K562 (cell line): ENCODE measurements around the gene HDAC7. TPM values are rescaled to one million over a fixed set of nuclear protein-coding genes. Genes with fewer than 3 reads are reported as not detected.

Experiments used
- ARNT ChIP-seq, 2 experiments: fragments of 450-650 bp; IDR thresholded peaks; 2 replicates each; pipeline ENCODE4 v1.6.1; 2016; ENCODE audit warnings: mild to moderate bottlenecking in 1 of 2
- CBX8 ChIP-seq: fragments of 200-600 bp; sonication (generic); IDR thresholded peaks from 2 replicates; pipeline ENCODE4 v1.6.1; 2012; ENCODE audit warnings: borderline replicate concordance, mixed run types, low read depth, mild to moderate bottlenecking, moderate library complexity, mixed read lengths, low read length, control low read depth, inconsistent platforms; ENCODE audit not compliant: poor library complexity, severe bottlenecking; ENCODE audit errors: extremely low read depth
- HMG20B ChIP-seq: fragments of 250-450 bp; sonication (Bioruptor Pico); IDR thresholded peaks from 2 replicates; pipeline ENCODE4 v1.5.0; 2021; ENCODE audit warnings: mild to moderate bottlenecking
- HMGXB4 ChIP-seq: sonication (generic); formaldehyde crosslinking; IDR thresholded peaks from 2 replicates; pipeline ENCODE4 v1.8.1; 2023; ENCODE audit warnings: mild to moderate bottlenecking, missing genetic modification reagents
- NFRKB ChIP-seq: fragments of 450-650 bp; IDR thresholded peaks from 2 replicates; pipeline ENCODE4 v1.6.1; 2016; ENCODE audit warnings: low read depth
- PCBP1 ChIP-seq: fragments of 200-400 bp; formaldehyde crosslinking; IDR thresholded peaks from 2 replicates; pipeline ENCODE4 v1.6.1; 2018; ENCODE audit warnings: mild to moderate bottlenecking, low read depth, low read length; ENCODE audit not compliant: poor library complexity, severe bottlenecking
- POLR3G ChIP-seq: IDR thresholded peaks from 2 replicates; pipeline ENCODE4 v1.6.1; 2011; ENCODE audit not compliant: insufficient read length, insufficient replicate concordance; ENCODE audit errors: extremely low read depth
- SMAD1 ChIP-seq: fragments of 150-350 bp; IDR thresholded peaks from 2 replicates; pipeline ENCODE4 v1.6.1; 2014; ENCODE audit warnings: low read length, low read depth; ENCODE audit not compliant: partially characterized antibody
- SRSF7 ChIP-seq: fragments of 200-400 bp; formaldehyde crosslinking; optimal IDR thresholded peaks from 2 replicates; pipeline ENCODE3; 2017; ENCODE audit warnings: mild to moderate bottlenecking, low read depth, low read length
- TAF1 ChIP-seq: IDR thresholded peaks from 2 replicates; pipeline ENCODE4 v1.6.1; 2011; ENCODE audit warnings: mild to moderate bottlenecking, low read length, moderate library complexity; ENCODE audit not compliant: insufficient read depth, control insufficient read depth, severe bottlenecking; ENCODE audit errors: extremely low read depth
- TBP ChIP-seq: optimal IDR thresholded peaks from 2 replicates; pipeline ENCODE3; 2011; ENCODE audit warnings: low read depth, low read length, improper control_type of control experiment
- TEAD1 ChIP-seq, 2 experiments: fragments of 450-650 bp in 1 of 2; sonication (generic) in 1 of 2; formaldehyde crosslinking; IDR thresholded peaks; 2 replicates each; pipeline versions ENCODE4 v1.4.0 to v1.8.0; 2020 to 2022; ENCODE audit warnings: mild to moderate bottlenecking in 2 of 2, missing genetic modification reagents in 1 of 2
- XRCC3 ChIP-seq: fragments of 450-650 bp; IDR thresholded peaks from 2 replicates; pipeline ENCODE4 v1.6.1; 2017; ENCODE audit warnings: mild to moderate bottlenecking, moderate library complexity
- XRCC4 ChIP-seq: IDR thresholded peaks from one replicate; pipeline ENCODE4 v1.6.1; 2011; ENCODE audit not compliant: insufficient read depth, insufficient read length; ENCODE audit errors: extremely low read depth
- ZFP1 ChIP-seq: fragments of 450-650 bp; formaldehyde crosslinking; IDR thresholded peaks from 2 replicates; pipeline ENCODE4 v1.4.0; 2020; ENCODE audit warnings: mild to moderate bottlenecking, mixed read lengths
- ZNF444 ChIP-seq: fragments of 250-450 bp; sonication (Bioruptor Pico); IDR thresholded peaks from 2 replicates; pipeline ENCODE4 v1.4.0; 2020; ENCODE audit warnings: mild to moderate bottlenecking, moderate library complexity
- ZNF707 ChIP-seq: fragments of 250-450 bp; sonication (Bioruptor Pico); conservative IDR thresholded peaks from 2 replicates; pipeline ENCODE4 v1.8.0; 2022; ENCODE audit warnings: inconsistent platforms, mild to moderate bottlenecking, moderate library complexity
- polyA plus RNA-seq, 8 experiments: library from polyadenylated mRNA; depleted of rRNA in 4 of 8; stranded (reverse) in 5 of 8; unstranded in 3 of 8; fragments of >200 nt; fragmentation: Nextera tagmentation in 2 of 8; fragmentation: Illumina TruSeq in 1 of 8; extraction: Ambion mirVana in 2 of 8; extraction: Trizol in 1 of 8; gene quantifications; 2 replicates each; pipeline versions ENCODE4 v1.2.1 to v1.2.3, GENCODE V29; 2011 to 2014; ENCODE audit warnings: inconsistent platforms in 1 of 8, missing spikeins in 1 of 8
- total RNA-seq, 7 experiments: library from RNA; depleted of rRNA in 6 of 7; stranded (reverse); fragments of >200 nt in 6 of 7; fragmentation: Illumina TruSeq in 2 of 7; extraction: Trizol in 2 of 7; gene quantifications; 2 replicates each; pipeline versions ENCODE4 v1.2.1 to v1.2.3, GENCODE V29; 2011 to 2021; ENCODE audit warnings: low replicate concordance in 1 of 7
- TF ChIP-seq, protein P1 (sequence below), 2 experiments: IDR thresholded peaks in 1 of 2; conservative IDR thresholded peaks in 1 of 2; 2 replicates each; pipeline ENCODE4 v1.6.1; 2016; ENCODE audit warnings: low read depth in 2 of 2, mild to moderate bottlenecking in 1 of 2, missing compliant biosample characterization in 1 of 2, missing genetic modification characterization in 1 of 2, moderate library complexity in 1 of 2
- TF ChIP-seq, protein P2 (sequence below): IDR thresholded peaks from 2 replicates; pipeline ENCODE4 v1.6.1; 2011; ENCODE audit not compliant: insufficient read length; ENCODE audit errors: extremely low read depth
- TF ChIP-seq, protein P3 (sequence below): IDR thresholded peaks from 2 replicates; pipeline ENCODE4 v1.6.1; 2016; ENCODE audit warnings: missing genetic modification characterization, missing compliant biosample characterization

The HDAC7 gene
- total and polyA plus RNA-seq, 9 of the 15 experiments (the other 6 are each of a cell fraction or from before 2014, with no cell fraction given): 2.5 to 129 (median 31.1) TPM

GRCh38 chr12:47777741-47778558 lies 41.8 kb downstream of the HDAC7 start (continued):
- TF ChIP-seq, protein P1, sequence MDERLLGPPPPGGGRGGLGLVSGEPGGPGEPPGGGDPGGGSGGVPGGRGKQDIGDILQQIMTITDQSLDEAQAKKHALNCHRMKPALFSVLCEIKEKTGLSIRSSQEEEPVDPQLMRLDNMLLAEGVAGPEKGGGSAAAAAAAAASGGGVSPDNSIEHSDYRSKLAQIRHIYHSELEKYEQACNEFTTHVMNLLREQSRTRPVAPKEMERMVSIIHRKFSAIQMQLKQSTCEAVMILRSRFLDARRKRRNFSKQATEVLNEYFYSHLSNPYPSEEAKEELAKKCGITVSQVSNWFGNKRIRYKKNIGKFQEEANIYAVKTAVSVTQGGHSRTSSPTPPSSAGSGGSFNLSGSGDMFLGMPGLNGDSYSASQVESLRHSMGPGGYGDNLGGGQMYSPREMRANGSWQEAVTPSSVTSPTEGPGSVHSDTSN (CRISPR knock-in tag; IDR thresholded peaks at IDR 0.05; ENCODE audit: low read depth): peak; percentile 52; the same call in 1 of the 2 replicates
- TF ChIP-seq, protein P1 (tag; conservative IDR thresholded peaks at IDR 0.05; ENCODE audit: low read depth): peak; percentile 51
- TF ChIP-seq HMG20B (CRISPR knock-in tag) (no peak), PCBP1 (no peak), POLR3G (no peak), CBX8 (no peak), TAF1 (no peak), TBP (no peak), ZNF707 (CRISPR knock-in tag) (no peak), ZFP1 (CRISPR knock-in tag) (no peak), HMGXB4 (CRISPR knock-in tag) (no peak), ARNT (IDR thresholded peaks at IDR 0.05) (peak; percentile 26 to 64; a peak in 2 of 4 replicates), XRCC3 (no peak), SRSF7 (no peak), TEAD1 (CRISPR knock-in tag; IDR thresholded peaks at IDR 0.05) (peak in 1 of 2 experiments; percentile 51; a peak in 1 of 4 replicates), NFRKB (no peak), ZNF444 (CRISPR knock-in tag) (no peak), SMAD1 (no peak), XRCC4 (no peak)
- TF ChIP-seq, protein P2, sequence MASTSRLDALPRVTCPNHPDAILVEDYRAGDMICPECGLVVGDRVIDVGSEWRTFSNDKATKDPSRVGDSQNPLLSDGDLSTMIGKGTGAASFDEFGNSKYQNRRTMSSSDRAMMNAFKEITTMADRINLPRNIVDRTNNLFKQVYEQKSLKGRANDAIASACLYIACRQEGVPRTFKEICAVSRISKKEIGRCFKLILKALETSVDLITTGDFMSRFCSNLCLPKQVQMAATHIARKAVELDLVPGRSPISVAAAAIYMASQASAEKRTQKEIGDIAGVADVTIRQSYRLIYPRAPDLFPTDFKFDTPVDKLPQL: no peak
- TF ChIP-seq, protein P3, sequence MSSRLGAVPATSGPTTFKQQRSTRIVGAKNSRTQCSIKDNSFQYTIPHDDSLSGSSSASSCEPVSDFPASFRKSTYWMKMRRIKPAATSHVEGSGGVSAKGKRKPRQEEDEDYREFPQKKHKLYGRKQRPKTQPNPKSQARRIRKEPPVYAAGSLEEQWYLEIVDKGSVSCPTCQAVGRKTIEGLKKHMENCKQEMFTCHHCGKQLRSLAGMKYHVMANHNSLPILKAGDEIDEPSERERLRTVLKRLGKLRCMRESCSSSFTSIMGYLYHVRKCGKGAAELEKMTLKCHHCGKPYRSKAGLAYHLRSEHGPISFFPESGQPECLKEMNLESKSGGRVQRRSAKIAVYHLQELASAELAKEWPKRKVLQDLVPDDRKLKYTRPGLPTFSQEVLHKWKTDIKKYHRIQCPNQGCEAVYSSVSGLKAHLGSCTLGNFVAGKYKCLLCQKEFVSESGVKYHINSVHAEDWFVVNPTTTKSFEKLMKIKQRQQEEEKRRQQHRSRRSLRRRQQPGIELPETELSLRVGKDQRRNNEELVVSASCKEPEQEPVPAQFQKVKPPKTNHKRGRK (tag): no peak
